ENCODE measurements around the gene IRX5.
A peak's percentile ranks its signal among the peaks of the same experiment; 100 is the strongest.

Gene IRX5

DNA sequence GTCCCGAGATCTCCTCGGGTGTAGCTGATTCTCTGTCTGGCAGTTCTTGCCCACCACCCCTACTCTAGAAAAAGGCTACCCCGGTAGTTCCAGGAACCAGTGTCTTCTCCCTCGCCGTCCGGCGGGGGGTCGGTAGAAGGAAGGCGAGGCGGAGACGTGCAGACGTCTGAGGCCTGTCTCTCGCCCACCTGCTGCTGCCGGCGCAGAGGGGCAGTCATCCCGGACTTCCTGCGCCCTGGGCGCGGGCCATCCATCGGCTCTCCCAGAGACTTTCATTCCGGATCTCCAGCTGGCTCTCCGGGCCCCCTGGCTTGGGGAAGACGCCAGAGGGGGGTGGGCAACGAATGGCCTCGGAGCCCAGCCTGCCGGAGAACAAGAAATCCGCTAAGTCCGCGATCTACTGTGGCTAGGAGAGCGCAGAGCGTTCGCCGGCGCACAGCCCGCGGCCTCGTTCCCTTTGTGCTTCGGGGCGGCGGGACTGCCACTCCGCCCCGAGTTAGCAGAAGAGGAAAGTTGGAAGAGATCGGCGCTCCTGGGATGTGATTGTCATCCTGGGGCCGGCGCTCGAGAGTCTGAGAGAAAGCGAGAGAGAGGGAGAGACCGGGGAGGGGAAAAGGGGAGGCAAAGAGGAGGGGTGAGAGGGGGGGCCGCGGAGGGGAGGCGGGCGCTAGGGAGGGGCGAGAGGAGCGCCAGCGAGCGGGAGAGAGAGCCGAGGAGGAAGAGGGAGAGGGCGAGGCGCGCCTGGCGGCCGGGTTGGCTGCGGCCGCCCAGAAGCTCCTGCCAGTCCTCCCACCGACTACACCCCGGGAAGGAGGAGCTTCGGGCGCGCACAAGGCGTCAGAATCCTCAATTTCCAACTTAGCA lies at the start of gene IRX5:
IRX5 (plus strand) TSS at position 861 of the 864 bp plus-strand sequence. CDS start 334 bp downstream, outside the sequence.
- DNase-seq, result peak; percentile 91

DNA sequence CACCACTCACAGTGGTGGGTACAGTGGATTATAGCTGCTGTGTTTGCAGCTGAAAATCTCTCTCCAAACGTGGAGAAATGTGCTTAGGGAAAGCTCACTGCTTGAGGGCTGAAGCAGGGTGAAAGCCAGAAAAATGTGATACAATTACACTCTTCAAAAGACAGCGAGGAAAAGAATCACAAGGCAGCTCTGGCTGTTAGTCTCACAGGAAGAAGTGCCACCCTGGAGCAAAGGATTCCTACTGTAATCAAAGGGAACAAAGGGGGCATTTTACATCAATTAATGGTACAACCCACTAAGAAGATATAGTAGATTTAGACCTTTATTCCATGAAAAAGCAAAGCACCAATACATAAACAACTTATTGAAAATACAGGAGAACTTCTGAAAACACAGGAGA lies 48.1 kb upstream of the IRX5 start:
- DNase-seq, result no peak

- no peak for DNase-seq
Measured at GRCh38 chr16:54883358-54883757, 47.3 kb upstream of the IRX5 start.

DNA sequence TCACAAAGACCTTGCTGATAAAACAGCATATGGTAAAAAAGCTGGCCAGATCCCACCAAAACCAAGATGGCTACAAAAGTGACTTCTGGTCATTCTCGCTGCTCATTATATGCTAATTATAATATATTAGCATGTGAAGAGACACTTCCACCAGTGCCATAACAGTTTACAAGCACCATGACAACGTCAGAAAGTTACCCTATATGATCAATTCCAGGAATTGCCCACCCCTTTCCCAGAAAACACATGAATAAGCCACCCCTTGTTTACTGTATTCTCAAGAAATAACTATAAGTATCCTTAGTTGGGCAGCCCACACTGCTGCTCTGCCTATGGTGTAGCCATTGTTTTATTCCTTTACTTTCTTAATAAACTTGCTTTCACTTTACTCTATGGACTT lies 44.6 kb upstream of the IRX5 start:
- DNase-seq, result no peak

DNA sequence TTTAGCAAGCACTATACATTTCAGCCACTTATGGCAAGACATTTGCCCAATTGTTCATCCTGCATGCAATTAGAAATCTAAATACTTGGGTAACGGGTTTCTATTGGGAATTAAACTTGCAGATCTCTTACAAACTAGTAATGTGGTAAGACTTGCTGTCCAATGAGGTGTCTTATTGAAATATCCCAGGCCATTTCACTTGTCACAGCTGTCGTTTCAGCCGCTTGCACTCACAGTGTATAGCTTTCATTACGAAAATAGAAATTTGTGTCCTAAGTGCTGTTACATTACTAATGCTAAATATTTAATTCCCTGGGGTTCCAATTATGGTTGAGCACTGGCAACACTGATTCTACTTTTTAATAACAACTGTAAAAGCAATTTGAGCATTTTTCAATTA lies 40.3 kb upstream of the IRX5 start:
- no peak for DNase-seq

GRCh38 chr16:54891346-54891745 lies 39.3 kb upstream of the IRX5 start:
- DNase-seq, result no peak

DNA sequence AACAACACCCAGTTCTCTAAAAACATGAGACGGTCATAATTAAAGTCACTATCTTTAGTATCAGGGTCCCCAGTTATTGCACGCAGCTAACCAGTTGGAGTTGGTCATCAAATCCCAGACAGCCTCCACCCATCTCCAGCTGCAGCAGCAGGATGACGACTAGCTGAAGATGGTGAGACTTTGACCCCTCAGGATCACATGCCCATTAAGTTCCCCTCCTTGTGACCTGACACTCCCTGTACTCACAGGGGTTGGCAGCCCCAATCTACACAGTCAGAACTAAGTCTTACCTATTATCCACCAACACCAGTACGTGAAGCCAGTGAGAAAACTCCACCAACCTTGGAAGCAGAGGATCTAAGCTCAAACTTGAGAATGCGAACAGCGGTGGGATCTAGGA lies 37.7 kb upstream of the IRX5 start:
- DNase-seq, result no peak

DNA sequence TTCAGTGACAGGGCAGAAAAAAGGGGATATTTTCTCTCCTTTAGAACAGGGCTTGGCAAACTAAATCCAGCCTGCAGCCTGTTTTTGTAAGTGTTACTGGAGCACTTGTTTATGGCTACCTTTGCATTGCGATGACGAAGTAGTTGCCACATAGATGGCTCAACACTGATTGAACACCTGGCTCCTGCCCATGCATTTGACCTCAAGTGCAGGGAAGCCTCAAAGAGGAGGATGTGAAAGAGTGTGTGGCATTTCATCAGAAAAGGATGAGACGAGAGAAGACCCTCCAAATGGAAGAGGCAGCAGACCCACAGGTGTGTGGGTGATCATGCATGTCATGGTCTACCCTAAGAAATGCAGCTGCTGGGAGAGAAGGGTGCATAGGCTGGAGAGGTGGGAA lies 32.7 kb upstream of the IRX5 start:
- peak; percentile 34 for DNase-seq

GRCh38 chr16:54901606-54902005 lies 29.1 kb upstream of the IRX5 start:
- DNase-seq, result no peak

DNA sequence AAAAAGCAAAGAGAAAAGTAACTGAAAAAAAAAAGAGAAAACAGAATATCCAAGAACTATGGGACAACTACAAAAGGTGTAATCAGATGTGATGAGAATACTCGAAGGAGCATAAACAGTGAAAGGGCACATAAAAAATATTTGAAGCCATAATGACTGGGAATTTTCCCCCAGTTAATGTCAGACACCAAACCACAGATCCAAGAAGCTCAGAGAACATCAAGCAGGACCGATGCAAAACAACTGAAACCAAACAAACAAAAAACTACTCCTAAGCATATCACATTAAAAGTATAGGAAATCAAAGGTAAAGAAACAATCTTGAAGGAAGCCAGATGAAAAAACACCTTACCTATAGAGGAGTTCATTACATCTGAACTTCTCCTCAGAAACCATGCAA lies 27.6 kb upstream of the IRX5 start:
- no peak for DNase-seq

DNA sequence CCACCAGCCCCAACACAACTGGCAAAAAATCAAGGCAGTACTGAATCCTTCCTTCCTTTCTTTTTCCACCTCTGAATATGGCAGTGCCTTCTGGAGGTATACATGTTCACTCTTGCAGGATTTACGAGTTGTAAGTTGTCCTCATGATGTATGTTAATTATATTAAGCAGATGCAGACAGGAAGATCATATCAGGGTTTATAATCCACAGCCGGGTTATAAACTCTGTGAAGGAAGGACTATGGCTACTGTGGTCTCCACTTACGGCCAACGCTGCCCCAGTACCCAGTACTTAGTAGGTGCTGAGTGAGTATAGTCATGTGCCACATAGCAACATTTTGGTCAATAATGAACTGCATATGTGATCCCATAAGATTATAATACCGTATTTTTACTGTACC lies 19.6 kb upstream of the IRX5 start:
- DNase-seq, result no peak

DNA sequence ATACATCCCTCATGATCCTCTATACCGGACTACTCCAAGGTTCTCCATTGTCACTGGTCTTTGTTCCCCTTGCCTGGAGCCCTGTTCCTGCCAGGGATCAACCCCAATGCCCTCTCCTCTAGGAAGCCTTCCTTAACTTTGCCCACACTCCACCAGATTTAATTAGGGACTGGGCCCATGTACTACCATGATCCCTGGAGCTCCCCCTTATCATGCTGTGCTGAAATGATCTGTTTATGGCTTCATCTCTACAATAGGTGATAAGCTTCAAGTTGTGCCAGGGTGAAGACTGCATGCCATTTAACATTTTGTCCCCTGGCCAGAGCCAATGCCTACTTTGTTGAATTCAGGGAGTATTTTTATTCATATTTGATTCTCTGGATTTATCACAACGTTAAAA lies 17.9 kb upstream of the IRX5 start:
- no peak for DNase-seq

GRCh38 chr16:54921206-54921824 lies 9.3 kb upstream of the IRX5 start:
- DNase-seq, result peak; percentile 76

GRCh38 chr16:54923055-54923473 lies 7.6 kb upstream of the IRX5 start:
- DNase-seq, result peak; percentile 92

DNA sequence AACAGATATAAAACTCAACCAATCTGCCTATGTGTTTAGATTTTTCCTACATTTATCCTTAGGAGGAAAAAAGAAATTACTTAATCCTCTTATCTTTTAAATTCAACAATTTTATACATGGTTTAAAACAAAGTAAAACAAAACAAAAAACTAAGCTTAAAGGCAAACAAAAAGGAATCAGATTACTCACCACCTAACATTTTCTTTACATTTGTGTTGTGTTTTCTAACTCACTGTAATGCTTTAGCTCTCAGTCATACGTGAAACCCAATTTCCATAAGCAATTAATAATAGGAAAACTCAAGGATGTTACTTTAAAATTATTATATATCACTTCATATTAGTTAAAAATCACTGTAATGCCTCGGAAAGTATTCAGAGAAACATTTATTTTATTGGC lies 6.7 kb upstream of the IRX5 start:
- no peak for DNase-seq

- peak; percentile 32 for DNase-seq
Measured at GRCh38 chr16:54926166-54926838, 4.4 kb upstream of the IRX5 start.

GRCh38 chr16:54927125-54928015 lies 3.3 kb upstream of the IRX5 start:
- DNase-seq, result peak; percentile 54

DNA sequence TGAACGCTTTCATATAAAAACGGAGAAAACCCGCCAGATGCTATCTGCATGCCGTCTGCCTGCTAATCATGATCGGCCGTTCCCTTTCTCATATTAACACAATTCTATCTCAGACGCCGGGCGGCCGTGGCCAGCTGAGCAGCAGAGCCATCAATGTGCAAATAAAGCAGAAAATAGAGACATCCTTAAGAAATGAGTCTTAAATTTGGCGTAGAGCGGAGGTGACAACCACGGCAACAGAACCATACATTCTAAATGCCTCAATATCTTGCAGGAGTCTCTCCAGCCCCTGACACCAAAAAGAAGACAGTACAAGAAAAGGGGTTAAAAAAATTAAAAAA lies 2.7 kb upstream of the IRX5 start:
- peak; percentile 54 for DNase-seq

DNA sequence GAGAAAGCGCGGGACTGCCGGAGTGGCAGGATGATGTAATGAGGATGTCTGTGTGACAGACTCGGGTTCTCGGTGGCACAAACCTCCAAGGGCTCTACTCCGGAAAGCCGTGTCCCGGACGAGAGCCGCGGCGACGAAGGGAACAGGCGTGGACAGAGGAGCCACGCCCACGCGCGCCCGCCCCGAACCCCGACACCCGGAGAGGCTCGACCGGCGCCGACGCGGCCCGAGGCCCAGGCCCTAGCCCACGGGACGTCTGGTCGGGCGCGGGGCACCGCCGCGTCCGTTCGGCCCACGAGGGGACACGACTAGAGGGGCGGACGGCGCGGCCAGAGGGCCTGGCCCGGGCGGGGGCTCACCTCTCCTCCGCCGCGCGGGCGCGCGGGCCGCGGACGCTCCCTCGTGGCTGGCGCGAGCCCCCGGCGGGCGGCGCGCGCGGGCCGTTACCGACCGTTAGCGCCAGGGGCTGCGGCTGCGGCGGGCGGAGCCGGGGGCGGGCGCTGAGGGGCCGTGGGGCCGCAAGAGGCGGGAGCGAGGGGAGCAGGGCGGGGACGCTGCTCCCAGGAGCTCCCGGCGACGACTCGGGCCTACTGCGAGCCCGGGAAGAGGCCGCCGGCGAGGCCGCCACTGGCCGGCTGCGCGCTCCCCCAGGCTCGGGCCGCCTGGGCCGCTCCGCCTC lies 2.1 kb upstream of the IRX5 start:
- DNase-seq, result peak; percentile 86

DNA sequence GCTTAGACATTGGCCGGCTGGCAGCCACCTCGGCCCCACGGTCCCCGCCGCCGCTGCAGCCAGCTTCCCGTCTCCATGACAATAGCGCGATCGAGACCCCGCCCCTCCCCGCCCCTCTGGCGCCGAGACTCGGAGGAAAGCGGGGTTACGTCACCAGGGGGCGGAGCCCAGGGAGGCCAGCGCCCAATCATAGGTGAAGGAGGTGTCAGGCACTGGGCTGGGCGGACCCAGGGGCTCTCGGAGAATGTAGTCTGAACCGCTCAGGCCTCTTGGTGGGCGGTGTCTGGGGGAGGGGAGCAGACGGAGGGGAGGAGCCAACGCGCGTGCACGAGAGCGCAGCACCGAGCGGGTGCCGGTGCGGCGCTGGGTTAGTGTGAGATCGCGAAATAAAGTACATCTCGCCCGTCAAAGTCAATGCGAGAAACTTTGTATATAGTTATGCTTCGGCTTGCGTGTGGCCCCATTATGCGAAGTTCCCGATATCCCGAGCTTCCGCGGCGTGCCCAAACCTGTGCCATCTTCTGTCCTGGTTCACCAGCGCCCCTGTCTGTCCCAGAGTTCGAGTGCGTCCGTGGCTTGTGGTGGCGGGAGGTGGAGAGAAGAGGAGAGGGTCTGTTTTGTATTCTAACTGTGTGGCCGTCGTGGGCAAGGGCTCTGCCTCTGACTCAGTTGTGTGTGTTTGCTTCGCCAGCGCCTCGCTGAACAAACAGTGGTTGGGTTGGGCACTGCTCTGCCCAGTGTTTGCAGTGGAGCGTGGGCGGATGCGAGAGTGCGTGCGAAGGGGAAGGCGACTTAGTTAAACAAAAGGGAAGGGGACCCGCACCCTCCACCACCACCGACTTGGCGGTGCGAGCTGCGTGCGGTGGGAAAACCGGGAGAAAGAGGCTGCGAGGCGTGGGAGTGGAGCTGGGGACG lies 1.3 kb upstream of the IRX5 start:
- DNase-seq, result peak; percentile 99

GRCh38 chr16:54930869-54931119 lies 129 bp downstream of the IRX5 start:
- no peak for DNase-seq
